AG08395 (cell line): ENCODE results near the gene MBTPS1.

Source experiments
- DNase-seq: peaks from one replicate; pipeline ENCODE4 v3.0.0; 2012; ENCODE audit warnings: mixed read lengths, low spot score

MBTPS1 gene

GRCh38 chr16:84098939-84099338 lies 17.8 kb downstream of the MBTPS1 start:
- no peak for DNase-seq

DNA sequence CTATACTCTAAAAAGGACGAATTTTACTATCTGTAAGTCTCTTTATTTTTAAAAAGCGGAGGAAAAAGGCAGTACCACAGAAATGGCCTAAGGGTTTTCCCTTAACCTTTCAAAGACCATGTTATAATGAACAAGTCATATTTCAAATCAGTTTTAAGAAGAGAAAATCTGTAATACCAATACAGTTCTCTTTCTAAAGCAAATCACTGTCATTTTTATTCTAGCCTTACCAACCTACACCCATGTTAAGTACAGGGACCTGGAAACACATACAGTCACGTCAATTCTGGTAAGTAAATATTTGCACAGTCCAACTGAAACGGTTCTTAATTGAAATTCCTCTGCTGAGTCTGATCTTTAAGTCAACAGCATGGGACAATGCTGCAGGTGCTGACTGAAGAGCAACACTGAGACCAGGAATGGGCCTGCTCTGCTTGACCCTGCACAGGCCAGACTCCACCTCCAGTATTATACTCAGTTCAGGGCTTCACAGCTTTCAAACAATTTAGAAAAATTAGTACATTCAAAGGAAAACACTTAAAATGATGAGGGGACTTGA lies 20.2 kb downstream of the MBTPS1 start:
- no peak for DNase-seq

DNA sequence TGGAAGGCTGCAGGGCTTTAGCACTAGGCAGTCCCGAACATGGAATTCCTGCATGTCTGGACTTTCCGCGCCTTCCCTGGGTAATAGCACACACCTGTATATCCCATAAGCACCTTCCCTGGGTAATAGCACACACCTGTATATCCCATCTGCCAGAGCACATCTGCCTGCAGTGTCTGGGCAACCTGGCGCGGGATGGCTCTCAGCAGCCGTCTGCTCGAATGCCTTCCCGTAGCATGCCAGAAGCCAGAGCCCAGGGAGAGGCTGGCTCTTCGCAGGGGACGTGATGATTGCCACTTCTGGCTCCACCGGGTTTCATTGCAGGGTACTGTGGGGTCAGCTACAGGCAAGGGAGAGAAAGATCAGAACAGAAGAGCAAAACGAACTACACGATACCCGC lies 21.3 kb downstream of the MBTPS1 start:
- DNase-seq: no peak

DNA sequence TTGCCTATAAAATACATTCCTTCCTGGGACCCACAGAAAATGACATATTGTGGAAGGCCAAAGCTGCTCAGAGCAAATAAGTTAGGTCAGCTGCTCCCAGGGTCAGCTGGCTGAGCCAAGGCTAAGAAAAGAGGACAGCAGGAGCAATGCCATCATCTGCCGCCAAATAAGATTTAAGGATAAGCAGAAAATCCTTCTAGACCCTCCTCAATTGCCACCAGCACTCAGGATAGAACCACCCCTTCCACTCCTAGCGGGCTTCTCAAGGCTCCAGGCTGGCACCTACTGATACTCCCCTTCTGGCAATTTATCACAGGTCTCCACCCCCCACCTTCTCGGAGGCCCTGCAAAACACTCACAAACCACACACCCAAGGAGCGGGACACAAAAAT lies 22.9 kb downstream of the MBTPS1 start:
- DNase-seq: no peak

- DNase-seq: no peak
These were observed 23.4 kb downstream of the MBTPS1 start for GRCh38 chr16:84093120-84093878.

DNA sequence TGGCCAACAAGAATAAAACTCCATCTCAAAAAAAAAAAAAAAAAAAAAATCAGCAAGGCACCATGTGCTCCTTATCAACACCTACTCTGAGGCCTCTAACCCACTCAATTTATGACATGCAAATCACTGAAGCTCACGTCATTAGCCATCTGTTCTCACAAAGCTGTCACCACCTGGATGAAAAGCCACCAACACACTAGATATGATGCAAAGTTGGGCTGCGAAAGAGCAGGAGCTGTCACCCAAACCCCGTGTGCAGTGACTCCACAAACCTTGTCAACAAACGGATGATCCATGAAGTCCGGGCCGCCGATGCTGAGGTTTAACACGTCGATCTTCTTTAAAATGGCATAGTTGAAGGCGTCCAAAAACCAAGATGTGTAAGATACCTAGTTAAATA lies 25.3 kb downstream of the MBTPS1 start:
- no peak for DNase-seq

DNA sequence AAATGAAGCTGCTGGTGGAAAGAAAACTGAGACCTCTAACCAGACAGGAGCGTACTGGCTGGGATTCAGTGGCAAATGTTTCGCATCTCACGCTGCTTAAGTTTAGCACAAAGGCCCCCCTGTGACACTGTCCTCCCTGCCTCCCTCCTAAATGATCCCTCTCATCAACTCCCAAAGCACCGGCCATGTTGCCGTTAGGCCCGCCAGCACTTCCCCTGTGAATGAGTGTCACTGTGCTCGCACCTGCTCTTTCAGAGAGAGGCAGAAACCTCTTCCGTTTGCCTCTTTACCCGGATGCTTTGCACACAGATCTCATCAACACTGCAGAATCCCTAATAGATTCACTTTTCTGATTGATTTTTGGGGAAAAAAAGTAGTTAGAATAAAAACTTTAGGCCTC lies 26.5 kb downstream of the MBTPS1 start:
- DNase-seq: no peak

GRCh38 chr16:84088695-84089395 lies 27.9 kb downstream of the MBTPS1 start:
- no peak for DNase-seq

- DNase-seq: no peak
These were observed 29.1 kb downstream of the MBTPS1 start for GRCh38 chr16:84087466-84088151.

- DNase-seq: no peak
These were observed 29.7 kb downstream of the MBTPS1 start for GRCh38 chr16:84087001-84087400.

- DNase-seq: no peak
These were observed 30.4 kb downstream of the MBTPS1 start for GRCh38 chr16:84086341-84086740.

- DNase-seq: no peak
These were observed 31.0 kb downstream of the MBTPS1 start for GRCh38 chr16:84085773-84086172.

DNA sequence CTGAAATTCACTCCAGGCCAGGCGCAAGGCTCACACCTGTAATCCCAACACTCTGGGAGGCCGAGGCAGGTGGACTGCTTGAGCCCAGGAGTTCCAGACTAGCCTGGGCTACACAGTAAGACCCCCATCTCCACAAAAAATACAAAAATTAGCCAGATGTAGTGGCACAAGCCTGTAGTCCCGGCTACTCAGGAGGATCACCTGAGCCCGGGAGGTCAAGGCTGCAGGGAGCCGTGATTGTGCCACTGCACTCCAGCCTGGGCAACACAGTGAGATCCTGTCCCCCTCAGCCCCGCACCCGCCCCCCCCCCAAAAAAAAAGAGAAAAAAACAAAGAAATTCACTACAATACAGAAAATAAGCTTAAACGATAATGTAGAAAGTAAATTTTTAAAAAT lies 31.5 kb downstream of the MBTPS1 start:
- DNase-seq: no peak

GRCh38 chr16:84084570-84085270 lies 32.0 kb downstream of the MBTPS1 start:
- peak; percentile 74 for DNase-seq

DNA sequence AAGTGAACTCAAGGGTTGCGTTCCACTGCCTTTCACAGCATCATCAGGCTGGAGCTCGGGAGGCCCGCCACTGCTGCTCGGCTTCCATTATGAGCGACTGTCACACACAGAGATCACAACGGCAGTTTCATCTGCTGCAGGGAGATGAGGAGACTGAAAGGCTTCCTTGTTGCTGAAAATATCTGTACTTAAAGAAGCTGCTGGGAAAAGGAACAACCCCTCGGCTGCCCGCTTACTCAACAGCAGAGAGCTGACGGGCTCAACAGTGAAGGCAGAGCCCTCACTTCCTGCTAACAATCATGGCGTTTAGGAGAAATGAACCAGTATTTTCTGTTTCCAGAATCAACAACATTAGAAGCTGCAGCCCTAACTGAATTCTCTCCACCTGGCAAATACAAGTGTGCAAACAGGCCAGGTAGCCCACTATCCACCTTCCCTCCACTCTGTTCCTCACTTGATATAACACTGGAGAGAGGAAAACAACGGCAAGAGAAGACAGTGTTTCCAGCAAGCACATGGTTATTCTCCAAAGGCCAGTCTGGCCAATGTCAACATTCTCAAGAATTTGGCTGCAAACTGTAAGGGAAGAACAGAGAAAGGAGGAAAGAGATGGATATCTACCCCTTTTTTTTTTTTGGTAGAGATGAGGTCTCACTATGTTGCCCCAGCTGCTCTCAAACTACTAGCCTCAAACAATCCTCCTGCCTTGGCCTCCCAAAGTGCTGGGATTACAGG lies 33.7 kb downstream of the MBTPS1 start:
- no peak for DNase-seq

DNA sequence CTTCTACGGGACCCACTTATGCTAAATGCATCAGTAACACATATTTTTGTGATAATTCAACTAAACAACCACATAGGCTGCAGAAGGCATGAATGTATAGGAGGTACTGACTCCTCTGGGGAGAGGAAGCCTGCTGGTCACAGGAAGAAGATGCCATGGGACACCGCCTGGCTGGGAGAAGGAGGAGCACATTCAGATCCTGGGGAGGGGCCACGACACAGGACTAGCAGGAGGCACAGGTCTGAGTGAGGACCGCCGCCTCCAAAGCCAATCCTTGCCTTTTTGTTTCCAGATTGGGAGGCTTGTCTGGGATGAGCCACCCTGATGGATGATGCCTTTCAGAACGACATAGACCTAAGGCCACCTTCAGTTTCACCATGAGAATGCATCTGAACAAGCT lies 34.6 kb downstream of the MBTPS1 start:
- DNase-seq: no peak

DNA sequence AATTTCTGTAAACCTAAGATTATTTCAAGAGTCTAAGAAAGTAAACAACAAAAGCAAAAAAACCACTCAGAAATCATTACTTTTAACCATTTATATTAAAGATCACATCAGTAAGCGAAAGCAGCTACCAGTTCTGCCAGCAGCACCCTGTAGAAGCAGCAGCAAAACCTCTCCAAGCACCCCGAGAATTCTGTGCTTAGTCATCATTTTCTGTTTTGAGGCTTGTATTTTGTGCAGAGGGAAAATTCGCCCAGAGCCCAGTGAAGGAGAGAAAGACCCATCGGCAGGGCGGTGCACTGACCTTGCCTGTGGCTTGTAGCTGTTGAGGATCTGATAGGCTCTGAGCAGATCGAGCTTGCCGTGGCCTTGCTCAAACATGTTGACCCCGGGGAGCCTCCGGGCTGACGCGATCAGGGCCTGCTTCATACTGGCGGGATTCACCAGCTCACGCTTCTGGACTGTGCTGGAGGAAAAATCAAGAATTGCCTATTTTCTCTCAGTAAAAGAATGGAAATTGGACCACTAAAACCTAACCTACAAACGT lies 35.2 kb downstream of the MBTPS1 start:
- no peak for DNase-seq

GRCh38 chr16:84080813-84081212 lies 35.9 kb downstream of the MBTPS1 start:
- DNase-seq: no peak

DNA sequence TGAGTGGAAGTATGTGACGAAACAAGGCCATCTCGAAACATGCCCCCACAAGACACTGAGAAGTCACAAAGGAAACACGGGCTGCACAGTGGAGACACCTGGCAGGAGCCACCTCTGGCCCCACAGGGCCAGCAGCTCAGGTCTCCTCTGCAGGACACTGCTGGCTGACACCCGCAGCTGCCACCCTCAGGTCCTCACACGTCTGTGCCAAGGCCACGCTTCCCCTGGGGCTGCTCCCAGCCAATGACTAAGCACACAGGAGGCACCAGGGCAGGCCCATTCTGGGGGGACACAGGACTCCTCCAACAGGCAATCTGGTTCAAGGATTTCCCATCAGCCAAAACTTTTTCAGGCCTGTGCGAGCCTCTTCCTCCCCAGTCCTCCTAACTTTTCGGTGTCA lies 36.4 kb downstream of the MBTPS1 start:
- DNase-seq: no peak

- DNase-seq: no peak
These were observed 37.1 kb downstream of the MBTPS1 start for GRCh38 chr16:84079664-84080063.

GRCh38 chr16:84075376-84075775 lies 41.4 kb downstream of the MBTPS1 start:
- no peak for DNase-seq
